ENCODE measurements around the gene SPINK9. TPM values are rescaled to one million over a fixed set of nuclear protein-coding genes. Genes with fewer than 3 reads are reported as not detected.

Gene SPINK9
- total RNA-seq, 1 donor from 2014 or later: not detected

DNA sequence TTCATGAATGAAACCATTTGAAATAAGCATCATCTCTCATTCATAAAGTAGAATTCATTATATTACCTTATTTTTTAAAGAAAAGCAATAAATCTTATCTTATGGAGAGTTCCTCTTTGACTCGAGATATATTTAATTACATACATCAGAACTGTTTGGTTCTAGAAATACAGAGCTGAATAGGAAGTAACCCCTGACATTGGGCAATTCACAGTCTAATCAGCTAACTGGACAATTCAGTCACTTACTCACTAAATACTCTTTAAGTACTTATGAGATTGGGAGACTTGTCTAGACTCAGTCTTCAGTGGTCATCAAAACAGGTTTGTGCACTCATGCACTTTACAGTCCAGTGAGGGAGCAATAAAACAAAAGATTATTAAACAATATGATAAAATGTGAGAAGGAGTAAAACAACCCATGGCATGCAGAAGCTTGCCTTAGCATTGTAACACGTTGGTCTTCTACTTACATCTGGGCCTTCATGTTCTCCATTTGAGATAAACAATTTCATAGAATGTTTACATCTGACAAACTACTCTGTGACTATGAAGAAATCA lies 36.9 kb downstream of the SPINK9 start:
- TF ChIP-seq, protein P1, sequence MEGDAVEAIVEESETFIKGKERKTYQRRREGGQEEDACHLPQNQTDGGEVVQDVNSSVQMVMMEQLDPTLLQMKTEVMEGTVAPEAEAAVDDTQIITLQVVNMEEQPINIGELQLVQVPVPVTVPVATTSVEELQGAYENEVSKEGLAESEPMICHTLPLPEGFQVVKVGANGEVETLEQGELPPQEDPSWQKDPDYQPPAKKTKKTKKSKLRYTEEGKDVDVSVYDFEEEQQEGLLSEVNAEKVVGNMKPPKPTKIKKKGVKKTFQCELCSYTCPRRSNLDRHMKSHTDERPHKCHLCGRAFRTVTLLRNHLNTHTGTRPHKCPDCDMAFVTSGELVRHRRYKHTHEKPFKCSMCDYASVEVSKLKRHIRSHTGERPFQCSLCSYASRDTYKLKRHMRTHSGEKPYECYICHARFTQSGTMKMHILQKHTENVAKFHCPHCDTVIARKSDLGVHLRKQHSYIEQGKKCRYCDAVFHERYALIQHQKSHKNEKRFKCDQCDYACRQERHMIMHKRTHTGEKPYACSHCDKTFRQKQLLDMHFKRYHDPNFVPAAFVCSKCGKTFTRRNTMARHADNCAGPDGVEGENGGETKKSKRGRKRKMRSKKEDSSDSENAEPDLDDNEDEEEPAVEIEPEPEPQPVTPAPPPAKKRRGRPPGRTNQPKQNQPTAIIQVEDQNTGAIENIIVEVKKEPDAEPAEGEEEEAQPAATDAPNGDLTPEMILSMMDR (conservative IDR thresholded peaks at IDR 0.05): no peak
- Mint-ChIP-seq H3K27ac (ENCODE audit: unreplicated experiment) (no peak overlapping the region), H3K4me3 (no peak overlapping the region), H3K9me3 (peaks cover 13% of the 10 kb centered on the region), H3K27me3 (ENCODE audit: low read depth) (no peaks in the 10 kb centered on the region), H3K36me3 (ENCODE audit: low read depth) (peaks cover 16% of the 10 kb centered on the region), H3K4me1 (peaks cover 4% of the 10 kb centered on the region)
- DNase-seq (ENCODE audit: low read depth, low spot score): no peak

DNA sequence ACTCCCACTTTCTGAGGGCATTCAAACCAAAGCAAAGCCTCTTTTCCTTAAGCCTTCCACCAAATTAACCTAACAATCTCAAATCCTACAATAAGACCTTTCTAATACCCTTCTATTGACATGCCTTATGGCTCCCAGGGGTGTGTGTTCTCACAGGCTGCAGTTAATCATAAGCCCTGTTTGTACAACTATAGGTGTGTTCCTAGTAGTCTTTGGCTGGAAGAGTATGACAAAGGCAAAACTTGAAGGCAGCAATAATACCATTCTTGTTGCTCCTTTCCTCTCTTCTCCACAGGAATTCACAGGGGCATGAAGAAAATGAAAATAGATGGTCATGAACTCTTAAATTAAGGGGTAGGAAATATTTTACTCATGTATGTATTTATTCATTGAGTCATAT lies 37.5 kb downstream of the SPINK9 start:
- DNase-seq (ENCODE audit: low read depth, low spot score): no peak
- peaks cover 15% of the 10 kb centered on the region for H3K36me3 Mint-ChIP-seq (ENCODE audit: low read depth)
- no peak overlapping the region for H3K4me3 Mint-ChIP-seq
- TF ChIP-seq, protein P1 (conservative IDR thresholded peaks at IDR 0.05): no peak
- peaks cover 11% of the 10 kb centered on the region for H3K9me3 Mint-ChIP-seq
- H3K4me1 Mint-ChIP-seq: peaks cover 4% of the 10 kb centered on the region
- no peaks in the 10 kb centered on the region for H3K27me3 Mint-ChIP-seq (ENCODE audit: low read depth)
- H3K27ac Mint-ChIP-seq (ENCODE audit: unreplicated experiment): peak overlapping the region; percentile 13

DNA sequence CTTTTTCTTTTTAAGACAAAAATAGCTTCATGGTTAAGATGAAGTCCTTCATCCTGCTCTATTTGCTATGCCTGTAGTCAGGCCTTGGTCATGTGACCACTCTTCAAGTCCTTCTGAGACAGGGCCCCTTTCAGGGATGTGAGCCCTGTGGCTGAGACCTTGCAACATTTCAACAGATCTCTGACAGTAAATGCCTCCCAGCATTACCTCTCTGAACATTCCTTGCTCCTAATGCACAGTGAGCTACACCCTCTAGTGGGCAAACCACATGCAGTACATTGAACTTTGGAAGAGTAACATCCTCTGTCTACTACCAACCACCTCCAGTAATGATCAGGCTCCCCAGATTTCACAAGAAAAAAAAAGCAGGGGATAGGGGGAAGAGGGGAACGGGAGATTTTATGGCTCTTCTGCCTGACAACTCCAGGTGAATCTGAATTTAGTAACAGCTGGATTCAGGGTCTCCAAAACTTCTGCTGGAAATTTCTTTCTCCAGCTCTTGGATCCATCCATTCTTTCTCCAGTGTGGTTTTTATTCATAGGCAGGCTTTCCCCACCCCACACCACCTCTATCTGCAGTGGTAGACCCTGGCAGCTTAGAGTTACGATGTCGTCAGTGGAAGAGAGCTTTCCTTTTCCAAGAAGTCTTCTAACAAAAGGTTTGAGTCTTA lies 39.5 kb downstream of the SPINK9 start:
- Mint-ChIP-seq H3K27ac (ENCODE audit: unreplicated experiment) (no peak overlapping the region), H3K36me3 (ENCODE audit: low read depth) (peaks cover 3% of the 10 kb centered on the region), H3K4me3 (no peak overlapping the region), H3K4me1 (peaks cover 4% of the 10 kb centered on the region), H3K9me3 (no peaks in the 10 kb centered on the region), H3K27me3 (ENCODE audit: low read depth) (no peaks in the 10 kb centered on the region)
- TF ChIP-seq, protein P1 (conservative IDR thresholded peaks at IDR 0.05): peak; percentile 86
- DNase-seq (ENCODE audit: low read depth, low spot score): peak; percentile 20

DNA sequence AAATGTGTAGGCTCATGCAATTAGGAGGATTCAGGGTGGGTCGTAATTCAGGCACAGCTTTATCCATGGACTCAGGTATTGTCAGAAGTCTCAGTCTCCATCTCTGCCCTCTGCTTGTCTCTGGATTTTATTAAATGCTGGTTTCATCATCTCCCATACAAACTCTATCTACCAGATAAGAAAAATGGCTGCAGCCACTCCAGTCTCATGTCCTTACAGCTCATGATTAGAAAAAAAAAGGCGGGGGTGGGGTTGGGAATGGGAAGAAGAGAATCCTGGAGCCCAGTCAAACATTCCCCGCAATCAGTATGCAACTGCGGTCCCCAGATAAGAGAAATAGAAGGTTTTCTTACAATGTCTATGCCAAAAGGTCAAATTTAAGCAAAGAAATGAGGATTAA lies 40.8 kb downstream of the SPINK9 start:
- H3K4me1 Mint-ChIP-seq: peaks cover 4% of the 10 kb centered on the region
- H3K4me3 Mint-ChIP-seq: no peak overlapping the region
- no peaks in the 10 kb centered on the region for H3K9me3 Mint-ChIP-seq
- H3K27me3 Mint-ChIP-seq (ENCODE audit: low read depth): no peaks in the 10 kb centered on the region
- DNase-seq (ENCODE audit: low read depth, low spot score): no peak
- H3K27ac Mint-ChIP-seq (ENCODE audit: unreplicated experiment): no peak overlapping the region
- peaks cover 3% of the 10 kb centered on the region for H3K36me3 Mint-ChIP-seq (ENCODE audit: low read depth)
- TF ChIP-seq, protein P1 (conservative IDR thresholded peaks at IDR 0.05): no peak

DNA sequence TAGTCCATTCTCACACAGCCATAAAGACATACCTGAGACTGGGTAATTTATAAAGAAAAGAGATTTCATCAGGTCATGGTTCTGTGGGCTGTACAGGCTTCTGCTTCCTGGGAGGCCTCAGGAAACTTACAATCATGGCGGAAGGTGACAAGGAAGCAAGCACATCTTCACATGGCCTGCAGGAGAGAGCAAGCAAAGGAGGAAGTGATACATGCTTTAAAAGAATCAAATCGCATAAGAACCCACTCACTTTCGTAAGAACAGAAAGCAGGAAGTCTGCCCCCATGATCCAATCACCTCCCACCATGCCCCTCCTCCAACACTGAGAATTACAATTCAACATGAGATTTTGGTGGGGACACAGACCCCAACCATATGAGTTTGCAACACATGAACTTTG lies 43.3 kb downstream of the SPINK9 start:
- Mint-ChIP-seq H3K4me3 (no peak overlapping the region), H3K9me3 (no peaks in the 10 kb centered on the region), H3K27me3 (ENCODE audit: low read depth) (no peaks in the 10 kb centered on the region), H3K36me3 (ENCODE audit: low read depth) (peaks cover 3% of the 10 kb centered on the region), H3K4me1 (peaks cover 13% of the 10 kb centered on the region), H3K27ac (ENCODE audit: unreplicated experiment) (peak overlapping the region; percentile 79)
- TF ChIP-seq, protein P1 (conservative IDR thresholded peaks at IDR 0.05): no peak
- DNase-seq (ENCODE audit: low read depth, low spot score): no peak
